Measurements from ENCODE around the gene CCDC71.

DNA sequence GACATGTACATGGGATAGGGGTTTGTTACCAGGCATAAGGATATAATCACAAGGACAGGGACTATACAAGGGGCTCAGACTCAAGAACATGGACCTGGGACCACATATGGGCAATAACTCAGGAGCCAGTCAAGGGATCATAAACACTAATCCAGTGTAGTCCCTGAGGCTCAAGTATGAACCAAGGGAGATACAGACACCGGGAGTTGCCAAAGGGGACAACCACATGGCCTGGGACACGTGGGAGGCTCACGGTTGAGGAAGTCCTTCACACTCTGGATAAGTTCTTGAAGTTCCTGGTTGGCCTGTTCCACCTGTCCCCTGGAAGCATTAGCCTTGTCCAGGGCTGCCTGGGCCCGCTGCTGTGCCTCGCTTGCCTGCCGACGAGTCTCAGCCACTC is 43.7 kb downstream of the CCDC71 start:
- TF ChIP-seq, protein P1, sequence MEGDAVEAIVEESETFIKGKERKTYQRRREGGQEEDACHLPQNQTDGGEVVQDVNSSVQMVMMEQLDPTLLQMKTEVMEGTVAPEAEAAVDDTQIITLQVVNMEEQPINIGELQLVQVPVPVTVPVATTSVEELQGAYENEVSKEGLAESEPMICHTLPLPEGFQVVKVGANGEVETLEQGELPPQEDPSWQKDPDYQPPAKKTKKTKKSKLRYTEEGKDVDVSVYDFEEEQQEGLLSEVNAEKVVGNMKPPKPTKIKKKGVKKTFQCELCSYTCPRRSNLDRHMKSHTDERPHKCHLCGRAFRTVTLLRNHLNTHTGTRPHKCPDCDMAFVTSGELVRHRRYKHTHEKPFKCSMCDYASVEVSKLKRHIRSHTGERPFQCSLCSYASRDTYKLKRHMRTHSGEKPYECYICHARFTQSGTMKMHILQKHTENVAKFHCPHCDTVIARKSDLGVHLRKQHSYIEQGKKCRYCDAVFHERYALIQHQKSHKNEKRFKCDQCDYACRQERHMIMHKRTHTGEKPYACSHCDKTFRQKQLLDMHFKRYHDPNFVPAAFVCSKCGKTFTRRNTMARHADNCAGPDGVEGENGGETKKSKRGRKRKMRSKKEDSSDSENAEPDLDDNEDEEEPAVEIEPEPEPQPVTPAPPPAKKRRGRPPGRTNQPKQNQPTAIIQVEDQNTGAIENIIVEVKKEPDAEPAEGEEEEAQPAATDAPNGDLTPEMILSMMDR (IDR thresholded peaks at IDR 0.05): no peak
- TF ChIP-seq ZFX (IDR thresholded peaks at IDR 0.05; ENCODE audit: borderline replicate concordance): no peak

All from 22Rv1 (cell line).